Kidney epithelial cell (primary cell): Measurements from ENCODE around the gene GNB5. TPM values are rescaled to one million over a fixed set of nuclear protein-coding genes. Genes with fewer than 3 reads are reported as not detected.

Experiments
- DNase-seq: peaks from one replicate; pipeline ENCODE4 v3.0.0-alpha.2; 2010; ENCODE audit warnings: low read depth
- H3K27me3 ChIP-seq: 2 replicates; pipeline ENCODE4 v1.6.0; 2011; ENCODE audit warnings: low read length; ENCODE audit not compliant: control insufficient read depth, insufficient read depth
- H3K36me3 ChIP-seq: 2 replicates; pipeline ENCODE4 v1.5.1; 2011; ENCODE audit warnings: low read length; ENCODE audit not compliant: control insufficient read depth, insufficient read depth
- H3K4me3 ChIP-seq: 2 replicates; pipeline ENCODE4 v1.5.1; 2011; ENCODE audit warnings: low read depth, mild to moderate bottlenecking, control low read depth, low read length
- total RNA-seq: library from RNA; depleted of rRNA; stranded (reverse); fragments of >200 nt; gene quantifications from 2 replicates; pipeline ENCODE4 v1.2.3, GENCODE V29; 2015
- TF ChIP-seq, protein P1 (sequence below): IDR thresholded peaks from 2 replicates; pipeline ENCODE4 v1.5.1; 2011; ENCODE audit warnings: mild to moderate bottlenecking, moderate library complexity, low read length, control low read depth, inconsistent platforms; ENCODE audit not compliant: insufficient read depth, poor library complexity, severe bottlenecking

The GNB5 gene
- total RNA-seq, 1 donor from 2014 or later, result 46.7 TPM

DNA sequence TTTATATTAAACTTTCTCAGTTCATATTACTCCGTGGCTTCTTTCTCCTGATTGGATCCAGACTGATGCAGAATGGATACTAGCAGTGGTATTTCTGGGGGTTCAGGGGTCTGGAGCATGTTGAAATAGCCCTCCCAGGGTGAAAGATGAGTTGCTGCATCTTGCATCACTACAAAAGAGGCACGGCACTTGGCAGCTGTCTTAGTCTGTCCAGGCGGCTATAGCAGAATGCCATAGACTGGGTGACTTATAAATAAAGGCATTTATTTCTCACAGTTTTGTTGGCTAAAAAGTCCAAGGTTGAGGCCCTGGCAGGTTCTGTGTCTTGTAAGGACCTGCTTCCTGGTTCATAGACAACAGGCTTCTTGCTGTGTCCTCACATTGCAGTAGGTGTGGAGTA is 78.0 kb downstream of the GNB5 start:
- Histone ChIP-seq H3K36me3 (no peaks in the 10 kb centered on the region), H3K27me3 (peaks cover 13% of the 10 kb centered on the region), H3K4me3 (no peak overlapping the region)
- TF ChIP-seq, protein P1, sequence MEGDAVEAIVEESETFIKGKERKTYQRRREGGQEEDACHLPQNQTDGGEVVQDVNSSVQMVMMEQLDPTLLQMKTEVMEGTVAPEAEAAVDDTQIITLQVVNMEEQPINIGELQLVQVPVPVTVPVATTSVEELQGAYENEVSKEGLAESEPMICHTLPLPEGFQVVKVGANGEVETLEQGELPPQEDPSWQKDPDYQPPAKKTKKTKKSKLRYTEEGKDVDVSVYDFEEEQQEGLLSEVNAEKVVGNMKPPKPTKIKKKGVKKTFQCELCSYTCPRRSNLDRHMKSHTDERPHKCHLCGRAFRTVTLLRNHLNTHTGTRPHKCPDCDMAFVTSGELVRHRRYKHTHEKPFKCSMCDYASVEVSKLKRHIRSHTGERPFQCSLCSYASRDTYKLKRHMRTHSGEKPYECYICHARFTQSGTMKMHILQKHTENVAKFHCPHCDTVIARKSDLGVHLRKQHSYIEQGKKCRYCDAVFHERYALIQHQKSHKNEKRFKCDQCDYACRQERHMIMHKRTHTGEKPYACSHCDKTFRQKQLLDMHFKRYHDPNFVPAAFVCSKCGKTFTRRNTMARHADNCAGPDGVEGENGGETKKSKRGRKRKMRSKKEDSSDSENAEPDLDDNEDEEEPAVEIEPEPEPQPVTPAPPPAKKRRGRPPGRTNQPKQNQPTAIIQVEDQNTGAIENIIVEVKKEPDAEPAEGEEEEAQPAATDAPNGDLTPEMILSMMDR, result no peak
- DNase-seq, result no peak

DNA sequence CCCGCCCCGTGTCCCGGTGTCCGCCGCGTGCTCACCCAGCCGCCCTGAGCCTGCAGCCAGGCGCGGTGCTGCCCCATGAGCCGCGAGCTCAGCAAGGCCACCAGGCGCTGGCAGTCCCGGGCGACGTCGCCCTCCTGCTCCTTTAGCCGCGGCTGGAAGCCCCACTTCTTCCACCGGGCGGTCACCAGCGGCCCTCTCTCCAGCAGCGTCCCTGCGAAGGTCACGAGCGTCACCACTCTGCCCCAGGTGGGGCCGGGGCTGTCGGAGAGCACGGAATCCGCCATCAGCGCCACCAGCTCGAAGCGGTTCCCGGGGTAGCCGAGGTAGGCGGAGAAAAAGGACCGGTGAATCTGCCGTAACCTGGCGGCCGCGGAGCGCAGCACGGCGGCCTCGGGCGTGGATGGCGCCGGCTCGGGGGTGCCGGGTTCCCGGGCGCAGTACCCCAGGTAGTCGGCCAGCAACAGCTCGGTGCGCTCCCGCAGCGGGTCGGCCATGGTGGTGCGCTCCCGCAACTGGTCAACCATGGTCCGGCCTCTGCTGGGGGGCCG is 78.9 kb downstream of the GNB5 start:
- TF ChIP-seq, protein P1, result no peak
- Histone ChIP-seq H3K4me3 (peak overlapping the region; percentile 42), H3K27me3 (peaks cover 13% of the 10 kb centered on the region), H3K36me3 (no peaks in the 10 kb centered on the region)
- DNase-seq, result no peak

DNA sequence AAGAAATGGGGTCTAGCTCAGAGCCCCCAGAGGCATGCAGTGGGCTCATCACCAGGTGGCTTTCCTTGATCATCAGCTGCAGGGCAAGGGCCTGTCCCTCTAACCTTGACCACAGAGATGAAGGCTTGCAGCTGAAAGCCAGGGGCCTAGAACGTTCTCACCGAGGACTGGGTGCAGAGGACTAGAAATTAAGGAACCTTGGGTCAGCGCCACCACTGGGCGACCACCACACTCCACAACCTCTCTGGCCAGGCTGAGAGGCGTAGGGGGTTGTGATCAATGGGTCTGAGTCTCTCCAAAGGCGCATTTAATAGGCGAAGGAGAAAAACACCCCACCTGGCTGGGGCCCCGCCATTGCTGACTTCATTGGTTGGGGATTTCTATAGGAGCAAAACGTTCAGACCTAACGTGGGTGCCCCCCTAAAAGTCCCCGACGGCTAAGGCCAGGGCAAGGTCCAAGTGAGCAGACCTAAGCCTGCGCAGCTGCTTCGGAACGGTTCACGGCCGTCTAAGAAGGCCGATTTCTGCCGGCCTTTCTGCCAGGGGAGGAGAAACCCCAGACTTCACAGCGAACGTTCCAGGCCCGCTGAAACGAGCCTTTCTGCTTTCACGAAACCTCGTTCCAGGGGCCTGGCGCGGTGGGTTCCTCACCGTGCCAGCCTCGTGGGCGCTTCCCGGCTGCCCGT is 79.5 kb downstream of the GNB5 start:
- peak overlapping the region; percentile 42 for H3K4me3 ChIP-seq
- H3K36me3 ChIP-seq, result no peaks in the 10 kb centered on the region
- DNase-seq, result no peak
- H3K27me3 ChIP-seq, result peaks cover 13% of the 10 kb centered on the region
- TF ChIP-seq, protein P1, result no peak

DNA sequence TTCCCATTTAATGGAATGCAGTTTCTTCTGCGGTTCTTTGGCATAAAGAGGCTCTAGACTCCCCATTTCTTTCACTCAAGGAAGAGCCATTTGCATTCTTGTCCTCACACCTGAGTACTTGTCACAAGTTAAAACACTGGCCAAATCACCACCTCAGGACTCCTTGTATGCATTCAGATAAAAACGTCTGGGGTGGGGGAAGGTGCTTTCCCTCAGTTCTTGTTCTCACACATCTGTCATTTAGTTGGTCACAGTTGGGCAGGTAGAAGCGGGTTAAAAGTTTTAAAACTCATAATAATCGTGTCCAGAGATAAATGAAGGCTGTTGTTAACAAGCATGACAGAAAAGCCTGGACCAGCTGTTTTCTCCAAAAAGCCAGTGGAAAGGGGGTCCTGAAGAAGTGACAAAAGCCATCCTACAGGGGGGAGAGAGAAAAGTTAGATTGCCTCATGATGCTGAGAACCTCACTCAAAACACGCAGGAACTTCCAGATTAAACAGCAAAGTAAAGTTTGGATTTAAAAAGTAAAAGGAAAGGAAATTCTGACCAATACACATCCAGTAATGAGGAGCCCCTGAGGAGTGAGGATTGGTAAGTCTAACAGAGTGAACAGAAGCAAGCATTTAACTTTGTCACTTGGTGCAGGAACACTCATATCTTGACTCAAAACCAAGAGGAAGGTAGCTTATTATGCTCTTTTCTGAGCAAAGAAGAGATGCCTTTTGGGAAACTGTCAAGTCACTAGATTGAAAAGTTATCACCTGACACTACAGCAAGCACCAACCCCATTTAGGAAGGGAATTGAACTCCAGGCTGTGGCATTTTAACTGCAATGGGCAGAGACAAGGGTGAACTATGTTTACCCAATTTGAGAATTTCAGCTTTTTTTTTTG is 81.4 kb downstream of the GNB5 start:
- H3K4me3 ChIP-seq, result no peak overlapping the region

DNA sequence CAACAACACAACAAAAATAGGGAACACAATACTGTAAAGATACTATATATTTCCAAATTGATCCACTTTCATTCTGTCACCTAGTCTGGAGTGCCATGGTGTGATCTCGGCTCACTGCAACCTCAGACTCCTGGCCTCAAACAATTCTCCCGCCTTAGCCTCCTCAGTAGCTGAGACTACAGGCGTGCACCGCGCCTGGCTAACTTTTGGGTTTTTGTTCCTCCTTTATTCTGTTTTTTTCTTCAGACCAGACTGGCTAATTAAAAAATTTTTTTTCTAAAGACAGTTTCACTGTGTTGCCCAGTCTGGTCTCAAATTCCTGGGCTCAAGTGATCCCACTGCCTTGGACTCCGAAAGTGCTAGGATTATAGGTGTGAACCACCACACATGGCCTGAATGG is 84.0 kb downstream of the GNB5 start:
- no peak for DNase-seq
- TF ChIP-seq, protein P1, result no peak
- peaks cover 9% of the 10 kb centered on the region for H3K27me3 ChIP-seq
- no peak overlapping the region for H3K4me3 ChIP-seq
- no peaks in the 10 kb centered on the region for H3K36me3 ChIP-seq

More for the DNA sequence above, 81.4 kb downstream of the GNB5 start:
- Histone ChIP-seq H3K27me3 (peaks cover 13% of the 10 kb centered on the region), H3K36me3 (no peaks in the 10 kb centered on the region)
- TF ChIP-seq, protein P1, result no peak
- no peak for DNase-seq
